Stimulated activated CD4-positive, alpha-beta T cell treated with anti-CD3 and anti-CD28 coated beads, Interleukin-1b, Interleukin-23, amount 100 ng/mL, for 24 hours (primary cell): Measurements from ENCODE around the gene RHOBTB3.

Source experiments
- DNase-seq, 4 experiments: peaks; one replicate each; pipeline ENCODE4 v3.0.0-alpha.2; 2020; ENCODE audit warnings: low read depth in 4 of 4, low spot score in 1 of 4

The RHOBTB3 gene

GRCh38 chr5:95838001-95838520, 106.9 kb downstream of the RHOBTB3 start:
- no peak for DNase-seq

GRCh38 chr5:95838556-95838955, 107.4 kb downstream of the RHOBTB3 start:
- DNase-seq: no peak

- no peak for DNase-seq
Observed at GRCh38 chr5:95839658-95840057, 108.5 kb downstream of the RHOBTB3 start.

- no peak for DNase-seq
Observed at GRCh38 chr5:95840956-95841705, 110.0 kb downstream of the RHOBTB3 start.

GRCh38 chr5:95841914-95842812, 111.0 kb downstream of the RHOBTB3 start:
- no peak for DNase-seq

GRCh38 chr5:95842854-95843544, 111.9 kb downstream of the RHOBTB3 start:
- DNase-seq: no peak

- no peak for DNase-seq
Observed at GRCh38 chr5:95843733-95844223, 112.6 kb downstream of the RHOBTB3 start.

GRCh38 chr5:95845391-95845790, 114.3 kb downstream of the RHOBTB3 start:
- no peak for DNase-seq
